HEK293 (cell line): ENCODE data around the gene MAGEB3.

Source experiments
- REST ChIP-seq: fragments of 450-650 bp; formaldehyde crosslinking; IDR thresholded peaks from 2 replicates; pipeline ENCODE4 v1.5.1; 2016; ENCODE audit warnings: missing biosample characterization, missing genetic modification characterization
- ZEB2 ChIP-seq: fragments of 450-650 bp; formaldehyde crosslinking; IDR thresholded peaks from 2 replicates; pipeline ENCODE4 v1.5.1; 2016; ENCODE audit warnings: missing biosample characterization, missing genetic modification characterization
- ZFP3 ChIP-seq: fragments of 450-650 bp; formaldehyde crosslinking; IDR thresholded peaks from 2 replicates; pipeline ENCODE4 v1.5.1; 2016; ENCODE audit warnings: low read depth, missing biosample characterization, missing genetic modification characterization
- ZNF24 ChIP-seq: fragments of 450-650 bp; formaldehyde crosslinking; IDR thresholded peaks from 2 replicates; pipeline ENCODE4 v1.5.1; 2016; ENCODE audit warnings: missing biosample characterization, missing genetic modification characterization
- ZNF558 ChIP-seq: fragments of 450-650 bp; formaldehyde crosslinking; IDR thresholded peaks from 2 replicates; pipeline ENCODE4 v1.5.1; 2016; ENCODE audit warnings: missing biosample characterization, missing genetic modification characterization
- TF ChIP-seq, protein P1 (sequence below): fragments of 450-650 bp; formaldehyde crosslinking; IDR thresholded peaks from 2 replicates; pipeline ENCODE4 v1.5.1; 2016; ENCODE audit warnings: missing biosample characterization, missing genetic modification characterization
- TF ChIP-seq, protein P2 (sequence below): fragments of 450-650 bp; formaldehyde crosslinking; IDR thresholded peaks from 2 replicates; pipeline ENCODE4 v1.5.1; 2016; ENCODE audit warnings: missing biosample characterization, missing genetic modification characterization

DNA sequence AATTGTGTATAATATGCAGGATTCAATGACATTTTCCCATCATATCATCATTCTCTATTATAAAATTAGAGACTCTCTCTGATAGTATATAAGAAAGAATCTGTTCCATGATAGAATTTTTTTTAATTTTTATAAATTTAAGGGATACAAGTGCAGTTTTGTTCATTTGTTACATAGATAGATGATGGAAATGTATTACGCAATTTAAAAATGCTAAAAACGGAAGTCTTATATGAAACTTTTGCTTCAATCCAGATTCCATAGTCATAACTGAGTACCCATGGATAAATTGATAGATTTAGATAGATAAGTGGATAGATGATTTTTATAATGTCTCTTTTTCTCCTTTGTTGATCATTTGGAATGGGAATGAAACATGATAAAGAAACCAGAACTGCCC is 40.0 kb upstream of the MAGEB3 start:
- TF ChIP-seq, protein P1, sequence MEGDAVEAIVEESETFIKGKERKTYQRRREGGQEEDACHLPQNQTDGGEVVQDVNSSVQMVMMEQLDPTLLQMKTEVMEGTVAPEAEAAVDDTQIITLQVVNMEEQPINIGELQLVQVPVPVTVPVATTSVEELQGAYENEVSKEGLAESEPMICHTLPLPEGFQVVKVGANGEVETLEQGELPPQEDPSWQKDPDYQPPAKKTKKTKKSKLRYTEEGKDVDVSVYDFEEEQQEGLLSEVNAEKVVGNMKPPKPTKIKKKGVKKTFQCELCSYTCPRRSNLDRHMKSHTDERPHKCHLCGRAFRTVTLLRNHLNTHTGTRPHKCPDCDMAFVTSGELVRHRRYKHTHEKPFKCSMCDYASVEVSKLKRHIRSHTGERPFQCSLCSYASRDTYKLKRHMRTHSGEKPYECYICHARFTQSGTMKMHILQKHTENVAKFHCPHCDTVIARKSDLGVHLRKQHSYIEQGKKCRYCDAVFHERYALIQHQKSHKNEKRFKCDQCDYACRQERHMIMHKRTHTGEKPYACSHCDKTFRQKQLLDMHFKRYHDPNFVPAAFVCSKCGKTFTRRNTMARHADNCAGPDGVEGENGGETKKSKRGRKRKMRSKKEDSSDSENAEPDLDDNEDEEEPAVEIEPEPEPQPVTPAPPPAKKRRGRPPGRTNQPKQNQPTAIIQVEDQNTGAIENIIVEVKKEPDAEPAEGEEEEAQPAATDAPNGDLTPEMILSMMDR, result no peak
- TF ChIP-seq REST (tag by site-specific recombination), result no peak
- no peak for TF ChIP-seq ZNF24 (tag by site-specific recombination)
- TF ChIP-seq, protein P2, sequence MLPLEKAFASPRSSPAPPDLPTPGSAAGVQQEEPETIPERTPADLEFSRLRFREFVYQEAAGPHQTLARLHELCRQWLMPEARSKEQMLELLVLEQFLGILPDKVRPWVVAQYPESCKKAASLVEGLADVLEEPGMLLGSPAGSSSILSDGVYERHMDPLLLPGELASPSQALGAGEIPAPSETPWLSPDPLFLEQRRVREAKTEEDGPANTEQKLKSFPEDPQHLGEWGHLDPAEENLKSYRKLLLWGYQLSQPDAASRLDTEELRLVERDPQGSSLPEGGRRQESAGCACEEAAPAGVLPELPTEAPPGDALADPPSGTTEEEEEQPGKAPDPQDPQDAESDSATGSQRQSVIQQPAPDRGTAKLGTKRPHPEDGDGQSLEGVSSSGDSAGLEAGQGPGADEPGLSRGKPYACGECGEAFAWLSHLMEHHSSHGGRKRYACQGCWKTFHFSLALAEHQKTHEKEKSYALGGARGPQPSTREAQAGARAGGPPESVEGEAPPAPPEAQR (tag by site-specific recombination), result no peak
- no peak for TF ChIP-seq ZEB2 (tag by site-specific recombination)
- TF ChIP-seq ZNF558 (tag by site-specific recombination), result no peak
- no peak for TF ChIP-seq ZFP3 (tag by site-specific recombination)
